ENCODE data around the gene CHRNA4.

DNA sequence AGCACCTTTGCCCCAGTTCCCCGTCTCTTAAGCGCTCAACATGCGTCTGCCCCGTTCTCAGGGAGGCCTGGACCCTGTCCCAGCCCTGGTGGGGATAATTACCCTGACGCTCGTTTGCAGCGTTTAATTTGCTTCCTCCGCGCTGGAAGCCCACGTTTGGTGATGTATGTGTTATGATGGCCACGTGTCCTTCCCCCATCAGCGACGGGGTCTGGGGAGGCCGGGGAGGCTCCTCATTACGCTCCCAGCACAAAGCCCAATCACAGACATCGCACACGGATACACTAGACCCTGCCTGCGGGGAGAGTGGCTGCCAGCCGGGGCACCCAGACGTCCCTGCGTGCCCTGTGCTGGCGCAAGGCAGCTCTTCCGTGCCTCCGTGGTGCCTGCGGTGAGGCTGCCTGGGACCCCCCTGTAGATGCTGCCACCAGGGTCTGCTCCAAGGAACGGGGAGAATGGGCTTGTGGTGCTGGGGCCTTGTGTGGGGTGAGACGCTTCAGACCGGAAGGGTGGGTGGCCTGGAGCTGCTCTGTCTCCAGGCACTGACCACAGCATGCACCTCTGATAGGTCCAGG is 10.2 kb upstream of the CHRNA4 start:
- TF ChIP-seq, protein P1, sequence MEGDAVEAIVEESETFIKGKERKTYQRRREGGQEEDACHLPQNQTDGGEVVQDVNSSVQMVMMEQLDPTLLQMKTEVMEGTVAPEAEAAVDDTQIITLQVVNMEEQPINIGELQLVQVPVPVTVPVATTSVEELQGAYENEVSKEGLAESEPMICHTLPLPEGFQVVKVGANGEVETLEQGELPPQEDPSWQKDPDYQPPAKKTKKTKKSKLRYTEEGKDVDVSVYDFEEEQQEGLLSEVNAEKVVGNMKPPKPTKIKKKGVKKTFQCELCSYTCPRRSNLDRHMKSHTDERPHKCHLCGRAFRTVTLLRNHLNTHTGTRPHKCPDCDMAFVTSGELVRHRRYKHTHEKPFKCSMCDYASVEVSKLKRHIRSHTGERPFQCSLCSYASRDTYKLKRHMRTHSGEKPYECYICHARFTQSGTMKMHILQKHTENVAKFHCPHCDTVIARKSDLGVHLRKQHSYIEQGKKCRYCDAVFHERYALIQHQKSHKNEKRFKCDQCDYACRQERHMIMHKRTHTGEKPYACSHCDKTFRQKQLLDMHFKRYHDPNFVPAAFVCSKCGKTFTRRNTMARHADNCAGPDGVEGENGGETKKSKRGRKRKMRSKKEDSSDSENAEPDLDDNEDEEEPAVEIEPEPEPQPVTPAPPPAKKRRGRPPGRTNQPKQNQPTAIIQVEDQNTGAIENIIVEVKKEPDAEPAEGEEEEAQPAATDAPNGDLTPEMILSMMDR (IDR thresholded peaks at IDR 0.05), result no peak
- no peak for TF ChIP-seq POLR2A (IDR thresholded peaks at IDR 0.05)
